ENCODE data around the gene FAHD1.

GRCh38 chr16:1822801-1823200 is 4.2 kb upstream of the FAHD1 start:
- no peak for TF ChIP-seq EZH2 (IDR thresholded peaks at IDR 0.05; ENCODE audit: borderline replicate concordance, low read depth, low read length, severe bottlenecking)
- TF ChIP-seq, protein P1, sequence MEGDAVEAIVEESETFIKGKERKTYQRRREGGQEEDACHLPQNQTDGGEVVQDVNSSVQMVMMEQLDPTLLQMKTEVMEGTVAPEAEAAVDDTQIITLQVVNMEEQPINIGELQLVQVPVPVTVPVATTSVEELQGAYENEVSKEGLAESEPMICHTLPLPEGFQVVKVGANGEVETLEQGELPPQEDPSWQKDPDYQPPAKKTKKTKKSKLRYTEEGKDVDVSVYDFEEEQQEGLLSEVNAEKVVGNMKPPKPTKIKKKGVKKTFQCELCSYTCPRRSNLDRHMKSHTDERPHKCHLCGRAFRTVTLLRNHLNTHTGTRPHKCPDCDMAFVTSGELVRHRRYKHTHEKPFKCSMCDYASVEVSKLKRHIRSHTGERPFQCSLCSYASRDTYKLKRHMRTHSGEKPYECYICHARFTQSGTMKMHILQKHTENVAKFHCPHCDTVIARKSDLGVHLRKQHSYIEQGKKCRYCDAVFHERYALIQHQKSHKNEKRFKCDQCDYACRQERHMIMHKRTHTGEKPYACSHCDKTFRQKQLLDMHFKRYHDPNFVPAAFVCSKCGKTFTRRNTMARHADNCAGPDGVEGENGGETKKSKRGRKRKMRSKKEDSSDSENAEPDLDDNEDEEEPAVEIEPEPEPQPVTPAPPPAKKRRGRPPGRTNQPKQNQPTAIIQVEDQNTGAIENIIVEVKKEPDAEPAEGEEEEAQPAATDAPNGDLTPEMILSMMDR (IDR thresholded peaks at IDR 0.05; ENCODE audit: borderline replicate concordance, extremely low read depth, low read length, poor library complexity, severe bottlenecking) = no peak

All from DND-41 (cell line).